Stimulated activated CD4-positive, alpha-beta T cell treated with anti-CD3 and anti-CD28 coated beads, Interleukin-12 subunit alpha, Interleukin-12 subunit beta, amount 100 ng/mL, for 24 hours (primary cell): ENCODE data around the gene PCCA.
"Not testable (repeated sequence)": the region's sequence is repeated elsewhere in the genome, so short reads cannot be mapped to it uniquely, and the experiment has no call there.

Experiments used
- DNase-seq, 2 experiments: peaks; one replicate each; pipeline ENCODE4 v3.0.0-alpha.2; 2020; ENCODE audit warnings: low read depth in 2 of 2

Gene PCCA

DNA sequence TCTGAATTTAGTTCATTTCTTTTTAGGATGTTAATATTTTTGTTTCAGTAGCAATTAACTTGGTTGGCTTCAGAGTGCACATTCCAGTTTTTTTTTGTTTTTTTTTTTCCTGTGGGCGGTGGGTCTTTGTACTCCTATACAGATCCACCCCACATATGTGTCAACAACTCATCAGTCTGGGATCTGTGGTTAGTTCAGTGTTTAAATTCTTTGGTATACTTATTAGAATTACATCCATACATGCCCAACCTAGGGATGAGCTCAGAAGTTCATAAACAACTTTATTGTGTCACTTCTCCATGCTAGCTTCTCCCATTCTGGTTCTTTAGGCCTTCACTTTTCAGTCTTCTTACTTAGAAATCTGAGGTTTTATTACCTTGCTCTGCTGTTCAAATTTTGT is 50.9 kb downstream of the PCCA start:
- no peak for DNase-seq

DNA sequence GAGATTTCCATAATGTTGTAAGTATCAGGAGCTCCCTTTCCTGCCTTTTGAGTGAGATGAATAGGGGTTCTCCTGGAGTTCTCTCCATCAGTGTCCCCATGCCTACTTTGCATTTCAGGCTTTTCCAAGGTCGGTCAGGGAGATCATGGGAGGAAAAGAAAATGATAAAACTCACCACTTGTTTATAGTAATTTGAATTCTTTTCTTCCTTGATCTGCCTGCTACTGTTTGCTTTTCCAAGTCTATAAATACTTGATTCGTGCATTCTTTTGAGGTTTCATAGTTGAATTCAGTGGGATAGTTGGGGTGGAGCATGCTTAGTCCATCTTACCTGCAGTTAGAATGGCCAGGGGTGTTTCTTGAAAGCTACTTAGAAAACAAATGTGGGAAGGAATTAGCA is 51.5 kb downstream of the PCCA start:
- DNase-seq = no peak

DNA sequence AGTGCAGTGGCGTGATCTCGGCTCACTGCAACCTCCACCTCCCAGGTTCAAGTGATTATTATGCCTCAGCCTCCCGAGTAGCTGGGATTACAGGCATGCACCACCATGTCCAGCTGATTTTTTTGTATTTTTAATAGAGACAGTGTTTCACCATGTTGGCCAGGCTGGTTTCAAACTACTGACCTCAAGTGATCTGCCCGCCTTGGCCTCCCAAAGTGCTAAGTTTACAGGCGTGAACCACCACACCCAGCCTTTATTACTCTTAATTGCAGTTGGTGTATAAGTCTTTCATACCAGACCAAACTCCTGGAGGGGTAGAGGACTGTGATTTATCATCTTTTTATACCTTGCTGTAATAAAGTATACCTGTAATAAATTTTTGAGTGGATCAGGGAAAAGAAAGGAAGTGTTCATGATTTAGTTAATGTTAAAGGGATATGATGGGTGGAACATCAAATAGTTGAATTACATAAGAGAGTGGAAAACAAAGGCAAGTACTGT is 52.6 kb downstream of the PCCA start:
- DNase-seq = not testable (repeated sequence)

GRCh38 chr13:100146534-100146933 is 57.6 kb downstream of the PCCA start:
- no peak for DNase-seq

DNA sequence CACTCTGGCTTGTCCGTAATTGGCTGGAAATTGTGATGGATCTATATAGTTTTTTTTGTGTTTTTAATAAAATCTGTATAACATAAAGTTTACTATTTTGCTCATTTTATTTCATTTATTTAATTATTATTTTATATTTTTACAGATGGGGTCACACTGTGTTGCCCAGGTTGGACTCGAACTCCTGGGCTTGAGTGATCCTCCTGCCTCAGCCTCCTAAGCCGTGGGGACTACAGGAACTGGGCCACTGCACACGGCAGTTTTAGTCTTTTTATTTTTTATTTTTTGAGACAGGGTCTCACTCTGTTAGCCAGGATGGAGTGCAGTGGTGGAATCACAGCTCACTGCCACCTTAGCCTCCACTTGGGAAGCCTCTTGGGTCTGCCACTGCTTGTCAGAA is 58.9 kb downstream of the PCCA start:
- no peak for DNase-seq

GRCh38 chr13:100148422-100148821 is 59.5 kb downstream of the PCCA start:
- no peak for DNase-seq

- no peak for DNase-seq
These were observed 60.5 kb downstream of the PCCA start for GRCh38 chr13:100149389-100149788.

DNA sequence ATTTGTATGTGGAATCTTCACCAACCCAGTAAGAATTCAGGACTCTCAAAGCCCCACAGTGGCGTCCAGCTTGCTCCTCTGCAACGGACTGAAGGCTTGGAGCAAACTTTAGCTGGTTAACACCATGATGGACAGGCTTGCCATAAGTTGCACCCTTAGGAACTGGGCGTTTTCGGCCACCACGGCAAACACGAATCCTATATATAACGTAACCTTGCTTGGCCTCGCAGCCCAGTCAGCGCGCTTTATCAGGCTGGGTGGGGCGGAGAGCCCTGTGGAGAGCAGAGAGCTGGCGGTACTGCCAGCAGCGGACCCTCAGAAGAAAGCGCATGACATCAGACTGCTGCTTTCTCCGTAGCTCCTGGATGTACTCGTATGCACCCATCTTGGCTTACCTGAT is 61.8 kb downstream of the PCCA start:
- DNase-seq = not testable (repeated sequence)

DNA sequence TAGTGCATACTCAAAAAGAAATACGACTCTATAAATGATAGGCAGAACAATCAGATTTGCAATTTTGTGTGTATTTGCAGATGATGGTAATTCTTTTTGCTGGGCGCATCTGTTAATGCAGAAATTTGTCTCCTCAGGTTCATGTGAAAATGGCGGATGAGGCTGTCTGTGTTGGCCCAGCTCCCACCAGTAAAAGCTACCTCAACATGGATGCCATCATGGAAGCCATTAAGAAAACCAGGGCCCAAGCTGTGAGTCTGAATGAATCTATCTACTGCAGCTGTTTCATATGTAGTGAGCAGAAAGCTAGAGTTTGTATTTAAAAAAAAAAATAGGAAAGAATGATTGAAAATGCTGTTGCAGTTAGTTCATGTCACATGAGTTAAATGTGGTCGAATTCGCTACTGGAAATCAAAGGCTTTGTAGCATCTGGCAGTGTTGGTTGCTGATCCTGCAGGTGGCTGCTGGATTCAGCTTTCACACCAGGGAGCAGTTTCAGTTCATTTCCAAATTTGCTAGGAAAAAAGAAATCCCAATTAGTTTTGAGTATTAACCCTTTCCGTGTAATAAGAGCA is 66.0 kb downstream of the PCCA start:
- no peak for DNase-seq

- no peak for DNase-seq
These were observed 67.9 kb downstream of the PCCA start for GRCh38 chr13:100156788-100157187.

- DNase-seq = no peak
These were observed 69.7 kb downstream of the PCCA start for GRCh38 chr13:100158569-100158968.

GRCh38 chr13:100159584-100159983 is 70.7 kb downstream of the PCCA start:
- DNase-seq = no peak

DNA sequence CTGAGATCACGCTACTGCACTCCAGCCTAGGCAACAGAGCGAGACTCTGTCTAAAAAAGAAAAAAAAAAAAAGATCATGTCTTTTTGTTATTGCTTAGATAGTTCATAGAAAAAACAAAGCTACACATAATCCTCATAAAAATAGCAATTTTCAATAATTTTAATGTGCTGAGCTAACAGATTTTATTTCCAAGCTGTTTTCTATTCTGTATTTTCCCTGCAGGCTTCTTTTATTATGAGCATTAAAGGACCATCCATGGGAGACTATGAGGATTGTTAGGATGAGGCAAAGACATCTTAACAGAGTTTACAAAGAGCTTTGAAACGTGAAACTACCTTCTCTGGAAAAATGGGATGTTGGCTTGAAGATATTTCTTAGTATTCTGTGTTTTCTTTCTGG is 71.6 kb downstream of the PCCA start:
- DNase-seq = no peak

- DNase-seq = no peak
These were observed 74.5 kb downstream of the PCCA start for GRCh38 chr13:100163375-100163774.

DNA sequence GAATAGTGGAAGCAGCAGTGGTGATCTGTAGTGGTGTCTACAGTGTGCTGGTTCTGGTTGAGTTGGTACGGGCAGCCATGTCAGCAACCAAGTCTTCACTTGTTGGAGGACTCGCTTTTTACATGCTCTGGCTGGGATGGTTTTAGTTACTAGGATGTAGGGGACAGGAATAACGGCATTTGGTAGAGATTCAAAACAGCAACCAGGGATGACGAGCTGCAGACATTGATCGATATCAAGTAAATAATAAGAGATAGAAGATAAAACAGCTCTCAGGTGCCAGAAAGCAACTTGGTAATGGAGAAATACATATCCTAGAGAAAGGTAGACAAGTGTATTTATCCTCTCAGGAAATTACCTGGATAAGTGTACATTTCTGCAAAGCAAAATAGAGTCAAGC is 84.3 kb downstream of the PCCA start:
- no peak for DNase-seq

DNA sequence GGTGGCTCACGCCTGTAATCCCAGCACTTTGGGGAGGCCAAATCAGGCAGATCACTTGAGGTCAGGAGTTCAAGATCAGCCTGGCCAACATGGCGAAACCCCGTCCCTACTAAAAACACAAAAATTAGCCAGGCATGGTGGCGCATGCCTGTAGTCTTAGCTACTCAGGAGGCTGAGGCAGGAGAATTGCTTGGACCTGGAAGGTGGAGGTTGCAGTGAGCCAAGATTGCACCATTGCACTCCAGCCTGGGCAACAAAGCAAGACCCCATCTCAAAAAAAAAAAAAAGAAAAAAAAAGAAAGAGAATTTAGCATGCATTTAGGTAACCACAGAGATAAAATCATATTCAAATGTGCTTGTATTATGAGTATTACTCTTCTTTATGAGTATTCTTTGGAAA is 85.6 kb downstream of the PCCA start:
- DNase-seq = not testable (repeated sequence)

DNA sequence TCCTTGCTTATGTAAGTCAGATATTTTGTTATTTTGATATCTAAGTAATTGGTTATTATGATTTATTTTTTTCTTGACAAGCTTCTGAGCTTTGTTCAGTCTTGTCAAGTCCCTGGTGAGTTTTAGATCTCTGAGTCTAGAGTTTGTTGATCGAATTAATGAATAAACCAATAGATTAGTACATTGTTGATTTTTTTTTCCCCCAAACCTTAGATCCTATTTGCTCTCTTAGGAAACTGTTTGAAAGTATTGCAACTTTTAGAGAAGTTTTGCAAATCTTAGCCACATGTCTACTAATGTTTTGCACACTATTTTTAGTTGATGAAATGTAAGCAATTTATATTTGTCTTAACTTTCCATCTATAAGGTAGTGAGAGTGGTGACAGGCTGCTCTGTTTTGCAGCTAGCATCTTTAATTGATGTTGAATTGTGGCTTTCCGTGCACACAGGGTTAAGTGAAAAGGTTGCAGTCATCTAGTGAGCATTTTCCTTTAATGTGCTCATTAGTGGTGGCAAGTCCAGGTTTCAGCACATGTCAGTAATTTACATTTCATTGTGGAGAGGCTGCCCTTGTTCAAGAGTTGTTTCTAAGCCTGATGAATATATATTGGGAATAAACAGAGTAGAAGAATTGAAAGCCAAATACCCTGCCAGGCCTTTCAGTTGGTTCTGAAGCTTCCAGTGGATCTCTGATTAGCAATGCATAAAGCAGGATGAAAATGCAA is 86.3 kb downstream of the PCCA start:
- no peak for DNase-seq

DNA sequence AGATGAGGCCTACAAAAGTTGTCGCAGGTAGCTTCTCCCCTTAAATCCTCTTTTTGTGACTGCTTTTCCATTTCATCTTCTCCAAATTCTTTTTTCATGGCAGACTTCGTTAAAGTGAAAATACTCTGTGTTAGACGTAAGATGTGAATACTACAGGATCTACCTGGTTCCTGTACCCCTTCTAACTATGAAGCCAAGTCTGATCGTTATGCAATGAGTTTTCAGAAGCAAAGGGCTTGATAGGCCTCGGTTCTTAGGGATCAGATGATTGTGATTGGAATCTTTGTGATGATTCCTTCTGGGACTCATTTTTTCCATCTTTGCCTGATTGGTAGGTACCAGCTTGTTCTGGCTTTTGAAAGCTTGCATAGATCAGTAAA is 86.9 kb downstream of the PCCA start:
- no peak for DNase-seq

DNA sequence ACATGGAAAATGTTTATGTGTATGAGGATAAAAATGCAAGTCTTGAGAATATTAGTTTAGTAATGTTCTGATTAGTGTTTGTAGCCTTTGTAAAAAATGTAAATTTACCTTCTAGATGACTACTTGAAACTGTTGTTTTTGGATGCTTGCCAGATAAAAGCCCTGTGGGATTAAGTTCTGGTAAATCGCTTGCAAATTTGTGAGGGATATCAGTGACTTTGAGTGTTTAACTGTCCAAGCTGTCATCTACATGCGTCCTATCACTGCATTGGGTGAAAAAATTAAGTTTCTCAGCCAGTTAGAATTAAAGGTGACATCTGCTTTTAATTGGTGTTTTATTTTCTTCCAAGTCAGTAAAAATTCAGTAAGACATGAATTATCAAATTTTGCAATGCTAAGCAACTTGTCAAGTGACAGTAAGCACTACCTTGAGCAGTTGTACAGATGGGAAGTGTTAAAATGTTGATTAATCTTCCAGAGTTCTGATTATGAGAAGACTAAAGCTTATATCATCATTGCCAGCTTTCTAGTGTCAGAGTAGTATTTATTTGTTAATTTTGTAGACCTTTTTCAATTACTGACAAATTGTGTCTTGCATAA is 88.0 kb downstream of the PCCA start:
- DNase-seq = no peak

- no peak for DNase-seq
These were observed 89.4 kb downstream of the PCCA start for GRCh38 chr13:100178309-100178708.

DNA sequence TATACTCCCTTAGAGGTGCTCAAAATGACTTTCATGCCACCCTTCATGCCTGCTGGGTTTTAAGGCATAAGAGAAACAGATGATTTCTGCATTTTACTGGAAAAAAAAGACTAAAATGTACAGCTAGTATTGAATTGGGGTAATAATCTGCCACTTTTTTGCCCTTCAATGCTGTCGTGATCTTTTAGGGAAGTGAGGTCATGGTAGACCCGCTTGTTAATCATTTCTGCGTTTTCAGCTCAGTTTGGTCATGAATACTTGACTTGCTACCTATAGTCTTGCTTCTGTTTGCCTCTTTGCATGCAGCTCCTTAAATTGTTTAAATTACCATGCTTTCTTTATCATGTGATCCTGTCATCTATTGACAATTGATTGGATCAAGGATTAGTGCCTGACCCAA is 90.4 kb downstream of the PCCA start:
- DNase-seq = no peak

GRCh38 chr13:100182900-100183490 is 94.1 kb downstream of the PCCA start:
- DNase-seq = no peak

GRCh38 chr13:100184095-100184494 is 95.2 kb downstream of the PCCA start:
- no peak for DNase-seq
